H1 (cell line): Measurements from ENCODE around the gene SIGLEC10. TPM values are rescaled to one million over a fixed set of nuclear protein-coding genes. Genes with fewer than 3 reads are reported as not detected.

Experiments
- CTCF ChIA-PET: fragments of 300-600 bp; sonication (Branson Sonifier 250); formaldehyde crosslinking; loops from one replicate; lab custom pipeline; 2021; ENCODE audit not compliant: partially characterized antibody; lab: Charles Lee
- POLR2A ChIA-PET: fragments of 300-600 bp; sonication (Branson Sonifier 250); formaldehyde crosslinking; loops from one replicate; lab custom pipeline; 2021; ENCODE audit warnings: inconsistent platforms; ENCODE audit not compliant: partially characterized antibody; lab: Charles Lee
- DNase-seq, 2 experiments: peaks; one replicate each; pipeline versions ENCODE4 v3.0.0 to v3.0.0-alpha.2; 2010 to 2022; ENCODE audit warnings: low spot score in 2 of 2, low read depth in 1 of 2, mixed read lengths in 1 of 2
- FAIRE-seq: peaks from 2 replicates; lab custom pipeline; 2011; peaks lifted over from hg19 to GRCh38; lab: Jason Lieb, UNC
- H2AFZ ChIP-seq: 2 replicates; pipeline ENCODE4 v1.8.1; 2012; ENCODE audit warnings: low read length, inconsistent platforms
- H2AK5ac ChIP-seq: 2 replicates; pipeline ENCODE4 v1.6.1; 2013; ENCODE audit warnings: low read depth, low read length
- H2BK120ac ChIP-seq: replicated peaks from 2 replicates; pipeline ENCODE3; 2013; ENCODE audit warnings: low read depth, low read length, inconsistent platforms
- H2BK12ac ChIP-seq: 2 replicates; pipeline ENCODE4 v1.6.1; 2013; ENCODE audit warnings: low read depth, low read length
- H2BK15ac ChIP-seq: 2 replicates; pipeline ENCODE4 v1.6.1; 2013; ENCODE audit warnings: low read length
- H2BK20ac ChIP-seq: 2 replicates; pipeline ENCODE4 v1.6.1; 2013; ENCODE audit warnings: low read length
- H2BK5ac ChIP-seq: 2 replicates; pipeline ENCODE4 v1.6.1; 2013; ENCODE audit warnings: low read depth, low read length
- H3K14ac ChIP-seq: 2 replicates; pipeline ENCODE4 v1.6.1; 2013; ENCODE audit warnings: inconsistent platforms; ENCODE audit not compliant: insufficient read length
- H3K18ac ChIP-seq: 2 replicates; pipeline ENCODE4 v1.6.1; 2013; ENCODE audit warnings: low read length; ENCODE audit errors: extremely low read depth
- H3K23ac ChIP-seq: 2 replicates; pipeline ENCODE4 v1.6.1; 2013; ENCODE audit warnings: inconsistent platforms; ENCODE audit not compliant: insufficient read length
- H3K23me2 ChIP-seq: 2 replicates; pipeline ENCODE4 v1.6.1; 2013; ENCODE audit warnings: low read depth, low read length
- H3K27ac ChIP-seq: 2 replicates; pipeline ENCODE4 v1.6.1; 2011; ENCODE audit warnings: low read depth, low read length, inconsistent platforms
- H3K27me3 ChIP-seq, 4 experiments: replicated peaks in 1 of 4; 1 replicate in 1 of 4; 2 replicates in 3 of 4; pipeline versions ENCODE4 v1.6.1 to v1.8.1; 2011 to 2013; ENCODE audit warnings: low read length in 3 of 4, mild to moderate bottlenecking in 3 of 4, inconsistent platforms in 2 of 4, mixed read lengths in 2 of 4, moderate library complexity in 1 of 4; ENCODE audit not compliant: control insufficient read depth in 3 of 4, insufficient read depth in 3 of 4; ENCODE audit errors: extremely low read depth in 1 of 4
- H3K36me3 ChIP-seq, 4 experiments: 2 replicates each; pipeline versions ENCODE4 v1.6.1 to v1.8.1; 2011 to 2013; ENCODE audit warnings: mild to moderate bottlenecking in 4 of 4, low read length in 3 of 4, moderate library complexity in 2 of 4, control low read depth in 1 of 4, inconsistent platforms in 1 of 4; ENCODE audit not compliant: insufficient read depth in 4 of 4, control insufficient read depth in 2 of 4
- H3K4ac ChIP-seq: replicated peaks from 2 replicates; pipeline ENCODE3; 2013; ENCODE audit warnings: low read length, low read depth, mixed read lengths, inconsistent platforms; ENCODE audit not compliant: insufficient read length
- H3K4me1 ChIP-seq, 4 experiments: replicated peaks in 1 of 4; 1 replicate in 1 of 4; 2 replicates in 3 of 4; pipeline versions ENCODE4 v1.6.1 to v1.8.1; 2011 to 2013; ENCODE audit warnings: low read length in 3 of 4, inconsistent platforms in 2 of 4, mixed read lengths in 1 of 4; ENCODE audit not compliant: insufficient read depth in 4 of 4, control insufficient read depth in 3 of 4
- H3K4me2 ChIP-seq, 2 experiments: 2 replicates each; pipeline versions ENCODE4 v1.6.1 to v1.8.1; 2011 to 2013; ENCODE audit warnings: low read depth in 2 of 2, low read length in 2 of 2, control low read depth in 1 of 2, inconsistent platforms in 1 of 2, mild to moderate bottlenecking in 1 of 2; ENCODE audit not compliant: insufficient read depth in 1 of 2
- H3K4me3 ChIP-seq, 4 experiments: fragments of 200-600, 300-600 bp in 1 of 4; sonication (generic), shearing (Covaris generic), sonication (Bioruptor Twin) in 1 of 4; 2 replicates each; pipeline versions ENCODE4 v1.5.1 to v1.8.1; 2011 to 2016; ENCODE audit warnings: low read length in 4 of 4, low read depth in 3 of 4, control low read depth in 2 of 4, inconsistent platforms in 2 of 4, mild to moderate bottlenecking in 2 of 4, mixed read lengths in 1 of 4, moderate library complexity in 1 of 4; ENCODE audit not compliant: insufficient read depth in 2 of 4; ENCODE audit errors: extremely low read depth in 1 of 4
- H3K56ac ChIP-seq: replicated peaks from 2 replicates; pipeline ENCODE3; 2013; ENCODE audit warnings: low read depth, mild to moderate bottlenecking, mixed read lengths, low read length, inconsistent platforms; ENCODE audit not compliant: insufficient read length
- H3K79me1 ChIP-seq: 2 replicates; pipeline ENCODE4 v1.6.1; 2013; ENCODE audit warnings: low read depth, low read length, control low read depth
- H3K79me2 ChIP-seq, 2 experiments: 2 replicates each; pipeline versions ENCODE4 v1.6.1 to v1.8.1; 2012 to 2013; ENCODE audit warnings: low read length in 2 of 2, mild to moderate bottlenecking in 2 of 2, inconsistent platforms in 1 of 2; ENCODE audit not compliant: insufficient read depth in 2 of 2, control insufficient read depth in 1 of 2
- H3K9ac ChIP-seq, 4 experiments: replicated peaks in 1 of 4; 1 replicate in 1 of 4; 2 replicates in 3 of 4; pipeline versions ENCODE4 v1.6.1 to v1.8.1; 2011 to 2013; ENCODE audit warnings: low read depth in 3 of 4, low read length in 3 of 4, control low read depth in 2 of 4, mild to moderate bottlenecking in 2 of 4, moderate library complexity in 2 of 4, inconsistent platforms in 1 of 4; ENCODE audit errors: extremely low read depth in 1 of 4
- H3K9me3 ChIP-seq, 2 experiments: 2 replicates each; pipeline versions ENCODE4 v1.6.1 to v1.8.1; 2012 to 2013; ENCODE audit warnings: mild to moderate bottlenecking in 2 of 2, moderate library complexity in 2 of 2, control low read depth in 1 of 2, inconsistent platforms in 1 of 2, low read depth in 1 of 2, low read length in 1 of 2, mixed read lengths in 1 of 2; ENCODE audit not compliant: insufficient read depth in 2 of 2
- H4K20me1 ChIP-seq, 2 experiments: replicated peaks in 1 of 2; 2 replicates each; pipeline versions ENCODE3 to v1.8.1; 2011 to 2013; ENCODE audit warnings: inconsistent platforms in 2 of 2, low read length in 2 of 2, mild to moderate bottlenecking in 1 of 2; ENCODE audit not compliant: insufficient read depth in 2 of 2, control insufficient read depth in 1 of 2
- H4K5ac ChIP-seq: 2 replicates; pipeline ENCODE4 v1.6.1; 2013; ENCODE audit warnings: low read length, low read depth, mixed read lengths, inconsistent platforms; ENCODE audit not compliant: insufficient read length
- H4K8ac ChIP-seq: 2 replicates; pipeline ENCODE4 v1.8.0; 2013; ENCODE audit warnings: mild to moderate bottlenecking, moderate library complexity, low read length, inconsistent platforms; ENCODE audit not compliant: insufficient read depth; ENCODE audit errors: extremely low read depth
- H4K91ac ChIP-seq: replicated peaks from 2 replicates; pipeline ENCODE3; 2013; ENCODE audit warnings: low read length, mixed read lengths, inconsistent platforms; ENCODE audit not compliant: insufficient read length
- EGR1 ChIP-seq: IDR thresholded peaks from 2 replicates; pipeline ENCODE4 v1.6.1; 2011; ENCODE audit warnings: low read depth, low read length, borderline replicate concordance
- FOSL1 ChIP-seq: IDR thresholded peaks from 2 replicates; pipeline ENCODE4 v1.6.1; 2011; ENCODE audit warnings: mild to moderate bottlenecking, low read depth, low read length, moderate library complexity; ENCODE audit not compliant: insufficient read depth
- GABPA ChIP-seq: IDR thresholded peaks from 2 replicates; pipeline ENCODE4 v1.6.1; 2011; ENCODE audit warnings: mild to moderate bottlenecking, low read length, moderate library complexity, borderline replicate concordance; ENCODE audit not compliant: insufficient read depth
- HDAC6 ChIP-seq: IDR thresholded peaks from one replicate; pipeline ENCODE4 v1.7.1; 2012; ENCODE audit warnings: low read depth, mild to moderate bottlenecking, inconsistent platforms, low read length, moderate library complexity
- PHF8 ChIP-seq: fragments of 200-600 bp; sonication (generic); conservative IDR thresholded peaks from 2 replicates; pipeline ENCODE4 v1.7.1; 2012; ENCODE audit warnings: low read depth, mild to moderate bottlenecking, inconsistent platforms, low read length, moderate library complexity
- POLR2A ChIP-seq, 2 experiments: IDR thresholded peaks; 1 replicate in 1 of 2; 2 replicates in 1 of 2; pipeline ENCODE4 v1.6.1; 2011; ENCODE audit warnings: low read depth in 2 of 2, low read length in 2 of 2, mild to moderate bottlenecking in 2 of 2; ENCODE audit errors: control extremely low read depth in 1 of 2
- RFX5 ChIP-seq: IDR thresholded peaks from 2 replicates; pipeline ENCODE4 v1.6.1; 2011; ENCODE audit warnings: low read depth, low read length, improper control_type of control experiment, borderline replicate concordance
- SP2 ChIP-seq: IDR thresholded peaks from 2 replicates; pipeline ENCODE4 v1.6.1; 2012; ENCODE audit warnings: mild to moderate bottlenecking, low read length, inconsistent platforms
- SP4 ChIP-seq: IDR thresholded peaks from 2 replicates; pipeline ENCODE4 v1.6.1; 2012; ENCODE audit warnings: low read length, inconsistent platforms
- SUZ12 ChIP-seq: fragments of 200-600 bp; sonication (generic); IDR thresholded peaks from 2 replicates; pipeline ENCODE4 v1.6.1; 2012; ENCODE audit warnings: mild to moderate bottlenecking, inconsistent platforms, low read length, moderate library complexity, mixed read lengths
- WGBS, 2 experiments: shearing (Covaris generic) in 1 of 2; methylation state at CpG; one replicate each; pipeline versions ENCODE4 v1.1.6 to v1.1.7; 2013 to 2015; ENCODE audit warnings: low lambda C conversion rate in 2 of 2, mixed read lengths in 2 of 2, inconsistent platforms in 1 of 2, low coverage in 1 of 2, missing lambda C conversion rate in 1 of 2; ENCODE audit not compliant: insufficient replicate concordance in 2 of 2, insufficient coverage in 1 of 2, insufficient read length in 1 of 2; ENCODE audit errors: extremely low coverage in 1 of 2, missing lambda C conversion rate in 1 of 2; 5-methylcytosine and 5-hydroxymethylcytosine counted together
- polyA plus RNA-seq, 7 experiments: library from polyadenylated mRNA; depleted of rRNA in 3 of 7; stranded (reverse) in 5 of 7; unstranded in 2 of 7; fragments of >200 nt in 5 of 7; fragments of 200-250 nt in 2 of 7; gene quantifications; 1 replicate in 5 of 7; 2 replicates in 1 of 7; 4 replicates in 1 of 7; pipeline versions ENCODE4 v1.2.1 to v1.2.3, GENCODE V29; 2011 to 2013; ENCODE audit warnings: missing spikeins in 2 of 7, mixed read lengths in 2 of 7
- total RNA-seq: library from RNA; stranded (reverse); fragmentation: NEBNext Ultra II Directional; extraction: Animal tissue kit (Norgen Biotek cat#: 25700); gene quantifications from 2 replicates; pipeline ENCODE4 v1.2.1, GENCODE V29; 2021

SIGLEC10 gene
- total and polyA plus RNA-seq, 2 of the 8 experiments (the other 6 are each of a cell fraction or from before 2014, with no cell fraction given), result 0.06 TPM; not detected in 1

DNA sequence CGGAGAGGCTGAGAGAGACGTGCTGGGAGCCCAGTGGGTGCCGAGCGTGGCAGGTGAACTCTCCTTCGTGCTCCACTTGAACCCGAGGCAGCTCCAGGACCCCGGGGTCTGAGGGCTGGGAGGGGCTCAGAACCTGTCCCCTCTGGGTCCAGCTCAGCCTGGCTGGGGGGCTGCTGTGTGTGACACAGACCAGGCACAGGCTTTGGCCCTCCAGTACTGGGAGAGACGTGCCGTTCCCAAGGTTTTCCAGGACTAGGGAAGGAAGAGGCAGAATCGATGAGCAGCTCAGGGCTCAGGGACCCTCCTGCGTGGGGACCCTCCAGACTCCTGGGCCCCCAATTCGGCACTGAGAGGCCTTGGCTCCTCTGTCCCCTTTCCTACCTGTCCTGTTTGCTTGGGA lies 2.3 kb downstream of the SIGLEC10 start:
- no peak overlapping the region for H3K4me3 ChIP-seq
- no peak for TF ChIP-seq SP2
- no peak for TF ChIP-seq EGR1
- TF ChIP-seq RFX5, result no peak
- TF ChIP-seq SUZ12, result no peak
- no peak for TF ChIP-seq PHF8
- no peak for TF ChIP-seq FOSL1
- TF ChIP-seq HDAC6, result no peak
- TF ChIP-seq POLR2A (IDR thresholded peaks at IDR 0.05; ENCODE audit: control extremely low read depth in 1 of 2, low read depth in 2 of 2, low read length in 2 of 2), result no peak
- no peak for TF ChIP-seq GABPA
- TF ChIP-seq SP4, result no peak

More for the DNA sequence above, 2.3 kb downstream of the SIGLEC10 start:
- no peaks in the 10 kb centered on the region; a peak in 1 of 7 replicates for H3K27me3 ChIP-seq
- no peak for DNase-seq
- H3K79me2 ChIP-seq, result no peaks in the 10 kb centered on the region
- H3K4me1 ChIP-seq, result peaks cover 0 to 6% (median 3%) of the 10 kb centered on the region in 4 experiments; a peak in 2 of 7 replicates
- no peak overlapping the region for H4K5ac ChIP-seq
- no peak overlapping the region for H2BK20ac ChIP-seq
- H3K36me3 ChIP-seq, result no peaks in the 10 kb centered on the region
- H2BK5ac ChIP-seq, result no peak overlapping the region
- no peak overlapping the region for H3K27ac ChIP-seq
- H3K4me2 ChIP-seq, result no peak overlapping the region
- no peak overlapping the region for H2BK15ac ChIP-seq
- H2AK5ac ChIP-seq, result no peak overlapping the region
- no peak overlapping the region for H4K91ac ChIP-seq
- H3K79me1 ChIP-seq, result no peaks in the 10 kb centered on the region
- no peak overlapping the region for H3K4ac ChIP-seq
- no peak overlapping the region for H3K14ac ChIP-seq
- ChIA-PET CTCF (interaction anchor here (1.2 to 4.8 kb wide), 3 partner anchors 17 to 24 kb away, joined by 3 to 23 read pairs (median 8); no protein-coding TSS in a partner anchor), POLR2A (no interaction called here)
- H3K56ac ChIP-seq, result no peak overlapping the region
- no peak overlapping the region for H4K8ac ChIP-seq
- no peak overlapping the region for H3K23ac ChIP-seq
- H3K18ac ChIP-seq, result no peak overlapping the region
- H2BK120ac ChIP-seq, result no peak overlapping the region
- no peak for FAIRE-seq
- H3K9me3 ChIP-seq, result no peaks in the 10 kb centered on the region
- peaks cover 2% of the 10 kb centered on the region; the same call in 1 of the 2 replicates for H3K23me2 ChIP-seq
- WGBS, 2 experiments, result 92% methylated on average over 9 of the region's 12 CpGs; no CpG with 5 or more reads in 1 of the 2 experiments
- no peak overlapping the region for H2BK12ac ChIP-seq
- no peaks in the 10 kb centered on the region for H4K20me1 ChIP-seq
- no peak overlapping the region for H2AFZ ChIP-seq
- no peak overlapping the region for H3K9ac ChIP-seq
